Hepatocyte (in vitro differentiated cells): ENCODE results near the gene RNF112. TPM values are rescaled to one million over a fixed set of nuclear protein-coding genes. Genes with fewer than 3 reads are reported as not detected.
"Not testable (repeated sequence)": the region's sequence is repeated elsewhere in the genome, so short reads cannot be mapped to it uniquely, and the experiment has no call there.

ENCODE experiments used
- DNase-seq: peaks from one replicate; pipeline ENCODE4 v3.0.0-alpha.2; 2016; ENCODE audit warnings: low spot score
- H2AFZ ChIP-seq: fragments of 200-600 bp; sonication (generic); 2 replicates; pipeline ENCODE4 v1.6.0; 2016; ENCODE audit warnings: antibody characterized with exemption, mild to moderate bottlenecking
- H3K27ac ChIP-seq: fragments of 200-600 bp; sonication (generic); 2 replicates; pipeline ENCODE4 v1.5.1; 2016; ENCODE audit warnings: mild to moderate bottlenecking
- H3K27me3 ChIP-seq: fragments of 200-600 bp; sonication (generic); 2 replicates; pipeline ENCODE4 v1.6.1; 2016
- H3K36me3 ChIP-seq: fragments of 200-600 bp; sonication (generic); replicated peaks from 2 replicates; pipeline ENCODE4 v1.5.1; 2016; ENCODE audit warnings: low read depth; ENCODE audit not compliant: insufficient read depth
- H3K4me1 ChIP-seq: fragments of 200-600 bp; sonication (generic); 2 replicates; pipeline ENCODE4 v1.5.1; 2016; ENCODE audit warnings: mild to moderate bottlenecking, moderate library complexity; ENCODE audit not compliant: insufficient read depth
- H3K4me2 ChIP-seq: fragments of 200-600 bp; sonication (generic); 2 replicates; pipeline ENCODE4 v1.6.0; 2016
- H3K4me3 ChIP-seq: fragments of 200-600 bp; sonication (generic); 2 replicates; pipeline ENCODE4 v1.5.1; 2016; ENCODE audit warnings: mild to moderate bottlenecking
- H3K79me2 ChIP-seq: fragments of 200-600 bp; sonication (generic); 2 replicates; pipeline ENCODE4 v1.6.0; 2017; ENCODE audit warnings: mild to moderate bottlenecking
- H3K9me2 ChIP-seq: fragments of 200-600 bp; sonication (generic); replicated peaks from 2 replicates; pipeline ENCODE4 v1.6.0; 2017; ENCODE audit warnings: mild to moderate bottlenecking; ENCODE audit not compliant: insufficient read depth
- H3K9me3 ChIP-seq: fragments of 200-600 bp; sonication (generic); 2 replicates; pipeline ENCODE4 v1.5.1; 2016; ENCODE audit warnings: low read depth, mild to moderate bottlenecking
- H4K20me1 ChIP-seq: fragments of 200-600 bp; sonication (generic); 2 replicates; pipeline ENCODE4 v1.6.0; 2016; ENCODE audit warnings: mild to moderate bottlenecking; ENCODE audit not compliant: insufficient read depth, poor library complexity, severe bottlenecking
- CTCF ChIP-seq: fragments of 200-600 bp; sonication (generic); IDR thresholded peaks from 2 replicates; pipeline ENCODE4 v1.5.1; 2016; ENCODE audit warnings: antibody characterized with exemption, mild to moderate bottlenecking; ENCODE audit not compliant: poor library complexity
- EZH2 ChIP-seq: fragments of 200-600 bp; sonication (generic); IDR thresholded peaks from 2 replicates; pipeline ENCODE4 v1.6.1; 2016; ENCODE audit warnings: antibody characterized with exemption, mild to moderate bottlenecking, borderline replicate concordance
- EZH2phosphoT487 ChIP-seq: fragments of 200-600 bp; sonication (generic); IDR thresholded peaks from one replicate; pipeline ENCODE4 v1.6.1; 2018; ENCODE audit warnings: antibody characterized with exemption, mild to moderate bottlenecking, low read depth, moderate library complexity; ENCODE audit not compliant: unreplicated experiment, severe bottlenecking
- WGBS: methylation state at CpG from one replicate; pipeline ENCODE4 v1.1.6; 2016; ENCODE audit warnings: low lambda C conversion rate; ENCODE audit errors: missing lambda C conversion rate; 5-methylcytosine and 5-hydroxymethylcytosine counted together
- polyA plus RNA-seq: library from polyadenylated mRNA; unstranded; fragments of >200 nt; fragmentation: Nextera tagmentation; extraction: Ambion mirVana; gene quantifications from 2 replicates; pipeline ENCODE4 v1.2.1, GENCODE V29; 2016
- total RNA-seq: library from RNA; depleted of rRNA; stranded (reverse); fragments of >200 nt; gene quantifications from 2 replicates; pipeline ENCODE4 v1.2.3, GENCODE V29; 2014

Gene RNF112
- total and polyA plus RNA-seq, 2 experiments from 2014 or later: 7.8 to 8.6 TPM

- H3K27me3 ChIP-seq: no peaks in the 10 kb centered on the region
- no peaks in the 10 kb centered on the region for H4K20me1 ChIP-seq
- no peak overlapping the region for H3K27ac ChIP-seq
- H3K4me1 ChIP-seq: no peaks in the 10 kb centered on the region
- no peak overlapping the region for H2AFZ ChIP-seq
- no peak for DNase-seq
- no peaks in the 10 kb centered on the region for H3K79me2 ChIP-seq
- H3K36me3 ChIP-seq: no peaks in the 10 kb centered on the region
- WGBS: 55% methylated on average over 5 of the region's 5 CpGs
- no peak overlapping the region for H3K4me2 ChIP-seq
- H3K9me3 ChIP-seq: no peaks in the 10 kb centered on the region
- no peak overlapping the region for H3K4me3 ChIP-seq
- TF ChIP-seq EZH2phosphoT487 (no peak), EZH2 (no peak), CTCF (no peak)
- no peaks in the 10 kb centered on the region for H3K9me2 ChIP-seq
Observed at GRCh38 chr17:19457830-19458271, 46.8 kb downstream of the RNF112 start.

- H3K9me2 ChIP-seq, H3K79me2 ChIP-seq, H3K4me2 ChIP-seq, H3K9me3 ChIP-seq, H3K27ac ChIP-seq, H3K27me3 ChIP-seq, H4K20me1 ChIP-seq, H3K4me3 ChIP-seq, H3K4me1 ChIP-seq, DNase-seq, H2AFZ ChIP-seq, H3K36me3 ChIP-seq: not testable (repeated sequence)
- 78% methylated on average over 6 of the region's 6 CpGs for WGBS
Observed at GRCh38 chr17:19458481-19458880, 47.4 kb downstream of the RNF112 start.

GRCh38 chr17:19459018-19459655 is 48.1 kb downstream of the RNF112 start:
- WGBS: 29% methylated on average over 1 of the region's 1 CpG
- not testable (repeated sequence) for H2AFZ ChIP-seq, H4K20me1 ChIP-seq, H3K4me3 ChIP-seq, H3K36me3 ChIP-seq, H3K27me3 ChIP-seq, H3K9me2 ChIP-seq, H3K27ac ChIP-seq, DNase-seq, H3K4me1 ChIP-seq, H3K9me3 ChIP-seq, H3K4me2 ChIP-seq, H3K79me2 ChIP-seq

GRCh38 chr17:19460700-19461099 is 49.7 kb downstream of the RNF112 start:
- H3K27me3 ChIP-seq: no peaks in the 10 kb centered on the region
- H3K4me1 ChIP-seq: peaks cover 3% of the 10 kb centered on the region
- H3K9me3 ChIP-seq: no peaks in the 10 kb centered on the region
- no peaks in the 10 kb centered on the region for H3K9me2 ChIP-seq
- H3K4me3 ChIP-seq: no peak overlapping the region
- no peak overlapping the region for H2AFZ ChIP-seq
- no peaks in the 10 kb centered on the region for H3K79me2 ChIP-seq
- no peak overlapping the region for H3K4me2 ChIP-seq
- DNase-seq: no peak
- H3K36me3 ChIP-seq: no peaks in the 10 kb centered on the region
- TF ChIP-seq EZH2phosphoT487: no peak
- TF ChIP-seq EZH2: no peak
- no peak for TF ChIP-seq CTCF
- 85% methylated on average over 3 of the region's 3 CpGs for WGBS
- no peak overlapping the region for H3K27ac ChIP-seq
- H4K20me1 ChIP-seq: no peaks in the 10 kb centered on the region
